Muscle of arm (tissue), 12 donors: ENCODE results near the gene PSMD1. TPM values are rescaled to one million over a fixed set of nuclear protein-coding genes. Genes with fewer than 3 reads are reported as not detected.

Experiments
- DNase-seq: peaks from one replicate; pipeline ENCODE4 v3.0.0-alpha.2; 2013
- polyA plus RNA-seq, 12 donors: library from polyadenylated mRNA; unstranded; fragments of 120-200 nt; gene quantifications; one replicate each; pipeline ENCODE4 v1.2.1, GENCODE V29; 2013; ENCODE audit not compliant: insufficient read length in 12 of 12

Gene PSMD1
- polyA plus RNA-seq, 12 donors, result 55.6 to 299 (median 83.9) TPM

DNA sequence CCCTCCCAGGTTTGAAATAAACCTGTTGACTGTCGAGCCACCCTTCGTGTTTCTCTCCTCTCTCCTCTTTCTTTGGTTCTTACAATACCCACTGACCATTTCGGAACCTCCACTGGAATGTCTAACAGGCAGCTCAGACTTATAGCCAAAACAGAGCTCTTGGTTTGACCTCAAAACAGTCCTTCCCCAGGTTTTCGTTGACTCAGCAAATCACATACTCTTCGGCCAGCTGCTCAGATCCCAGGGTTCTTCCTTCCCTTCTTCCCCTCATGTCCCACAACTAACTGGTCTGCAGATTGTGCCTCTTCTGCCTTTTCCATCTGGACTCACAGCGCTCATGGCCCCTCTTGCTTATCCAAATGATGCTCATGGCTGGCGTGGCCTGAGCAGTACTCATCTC, 146.4 kb downstream of the PSMD1 start:
- DNase-seq, result no peak

DNA sequence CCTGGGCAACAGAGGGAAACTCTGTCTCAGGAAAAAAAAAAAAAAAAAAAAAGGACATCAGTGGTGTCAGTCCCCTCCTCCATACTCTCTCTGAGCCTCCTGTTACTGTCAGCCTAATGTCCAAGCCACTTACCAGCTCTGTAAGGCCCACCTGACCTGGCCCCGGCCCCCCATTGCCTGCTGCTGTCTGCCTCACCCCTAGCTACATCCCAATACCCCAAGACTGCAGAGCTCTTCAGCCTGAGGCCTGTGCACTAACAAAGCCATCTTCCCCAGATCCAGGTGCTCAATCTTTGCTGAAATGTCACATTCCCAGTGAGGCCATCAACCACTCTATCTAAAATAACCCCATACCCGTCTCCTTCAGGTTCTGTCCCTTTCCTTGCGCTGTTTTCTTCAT, 147.5 kb downstream of the PSMD1 start:
- DNase-seq, result no peak

DNA sequence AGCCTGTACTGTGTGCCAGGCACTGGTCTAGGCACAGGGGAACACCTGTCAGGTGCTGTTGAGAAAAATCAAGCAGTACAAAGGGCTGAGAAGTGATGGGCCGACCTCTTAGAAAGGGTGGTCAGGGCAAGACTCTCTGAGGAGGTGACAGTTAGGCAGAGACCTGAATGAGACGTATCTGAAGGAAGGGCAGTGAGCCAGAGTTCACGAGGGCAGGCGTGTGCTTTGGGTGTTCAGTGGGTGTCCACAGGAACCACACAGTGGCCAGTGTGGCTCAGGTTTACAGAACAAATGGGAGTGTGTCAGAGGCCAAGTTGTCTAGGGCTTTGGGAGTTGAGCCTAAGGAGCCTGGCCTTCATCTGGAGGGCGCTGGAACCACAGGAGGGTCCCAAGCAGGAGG, 147.9 kb downstream of the PSMD1 start:
- DNase-seq, result no peak

DNA sequence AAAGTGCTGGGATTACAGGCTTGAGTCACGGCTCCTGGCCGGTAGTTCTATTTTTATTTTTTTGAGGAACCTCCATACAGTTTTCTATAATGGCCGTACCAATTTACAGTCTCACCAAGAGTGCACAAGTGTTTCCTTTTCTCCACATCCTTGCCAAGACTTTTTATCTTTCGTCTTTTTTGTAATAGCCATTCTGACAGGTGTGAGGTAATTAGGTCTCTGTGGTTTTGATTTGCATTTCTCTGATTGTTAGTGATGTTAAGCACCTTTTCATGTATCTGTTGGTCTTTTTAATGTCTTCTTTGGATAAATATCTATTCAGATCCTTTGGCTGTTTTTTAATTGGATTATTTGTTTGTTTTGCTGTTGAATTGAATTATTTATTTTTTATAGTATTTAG, 151.1 kb downstream of the PSMD1 start:
- DNase-seq, result no peak

DNA sequence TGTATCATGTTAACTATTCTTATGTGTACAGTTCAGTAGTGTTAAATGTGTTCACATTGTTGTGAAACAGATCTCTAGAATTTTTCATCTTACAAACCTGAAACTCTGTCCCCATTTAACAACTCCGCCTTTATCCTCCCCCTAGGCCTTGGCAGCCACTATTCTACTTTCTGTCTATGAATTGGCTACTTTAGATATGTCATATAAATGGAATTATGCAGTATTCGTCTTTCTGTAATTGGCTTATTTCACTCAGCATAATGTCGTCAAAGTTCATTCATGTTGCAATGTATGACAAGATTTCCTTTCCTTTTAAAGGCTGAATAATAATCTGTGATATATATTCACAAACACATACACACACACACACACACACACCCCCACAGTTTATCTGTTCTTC, 154.1 kb downstream of the PSMD1 start:
- DNase-seq, result no peak

DNA sequence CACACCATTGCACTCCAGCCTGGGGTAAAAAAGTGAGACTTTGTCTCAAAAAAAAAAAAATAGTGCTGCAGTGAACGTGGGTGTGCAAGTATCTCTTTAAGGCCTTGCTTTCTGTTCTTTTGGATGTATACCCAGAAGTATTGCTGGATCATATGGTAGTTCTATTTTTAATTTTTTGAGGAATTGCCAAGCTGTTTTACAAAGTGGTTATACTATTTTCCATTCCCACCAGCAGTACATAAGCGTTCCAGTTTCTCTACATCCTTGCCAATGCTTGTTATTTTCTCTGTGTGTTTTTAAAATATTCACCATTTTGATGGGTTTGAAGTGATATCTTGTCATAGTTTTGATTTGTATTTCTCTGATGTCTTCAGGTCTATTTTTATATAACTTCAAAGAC, 154.8 kb downstream of the PSMD1 start:
- DNase-seq, result peak; percentile 75

DNA sequence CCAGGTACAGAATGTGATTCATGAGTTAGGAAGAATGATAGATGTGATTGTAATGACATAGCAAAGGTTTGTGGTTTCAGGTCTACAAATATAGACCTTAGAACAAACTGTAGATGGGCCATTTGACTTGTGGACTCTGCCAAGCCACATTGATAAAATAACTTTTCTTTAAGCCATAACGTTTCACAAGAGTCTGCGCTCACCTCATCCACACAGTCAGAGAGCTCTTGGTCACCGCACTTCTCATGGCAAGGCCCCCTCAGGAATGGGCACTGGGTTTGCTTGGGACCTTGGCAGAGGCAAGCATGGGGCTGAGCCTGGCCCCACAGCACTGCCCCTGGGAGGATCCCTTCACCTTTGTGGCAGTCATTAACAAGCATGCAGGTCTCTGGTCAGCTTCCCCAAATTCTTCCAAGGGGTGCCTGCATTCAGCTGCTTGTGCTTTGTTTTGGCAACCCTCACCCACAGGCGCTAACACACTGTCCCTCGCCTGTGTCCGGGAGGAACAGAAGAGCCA, 155.7 kb downstream of the PSMD1 start:
- no peak for DNase-seq

DNA sequence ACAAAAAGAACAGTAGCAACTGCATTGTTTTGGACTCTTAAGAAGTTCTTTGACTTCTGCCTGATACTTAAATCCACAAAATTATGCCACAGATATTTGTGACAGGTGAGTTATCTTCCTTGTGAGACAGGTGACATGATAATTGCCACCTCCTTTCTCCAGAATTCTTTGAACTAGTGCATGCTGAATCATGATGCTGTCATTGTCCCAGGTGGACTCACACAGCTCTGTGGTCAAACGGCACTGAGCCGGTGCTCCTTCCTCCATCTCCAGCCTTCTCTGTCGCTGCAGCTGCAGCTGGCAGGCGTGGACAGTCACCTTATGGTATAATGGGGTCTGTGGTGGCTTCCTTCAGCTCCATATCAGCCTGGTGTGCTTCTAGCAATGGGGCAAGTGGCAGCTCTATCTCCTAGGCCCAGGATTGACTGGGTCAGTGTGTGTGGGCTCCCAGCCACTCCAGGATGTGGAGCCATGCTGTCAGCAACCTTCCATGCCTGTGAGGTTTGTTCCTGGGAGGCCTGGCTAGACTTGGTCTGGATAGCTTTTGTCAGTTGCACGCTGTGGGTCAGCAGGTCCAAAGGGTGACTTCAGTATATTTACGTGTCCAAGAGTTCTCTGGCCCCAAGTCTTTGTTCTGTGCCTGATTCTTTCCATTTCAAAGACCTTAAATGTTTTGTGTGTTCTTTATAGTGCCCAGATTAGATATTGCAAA, 157.4 kb downstream of the PSMD1 start:
- no peak for DNase-seq

DNA sequence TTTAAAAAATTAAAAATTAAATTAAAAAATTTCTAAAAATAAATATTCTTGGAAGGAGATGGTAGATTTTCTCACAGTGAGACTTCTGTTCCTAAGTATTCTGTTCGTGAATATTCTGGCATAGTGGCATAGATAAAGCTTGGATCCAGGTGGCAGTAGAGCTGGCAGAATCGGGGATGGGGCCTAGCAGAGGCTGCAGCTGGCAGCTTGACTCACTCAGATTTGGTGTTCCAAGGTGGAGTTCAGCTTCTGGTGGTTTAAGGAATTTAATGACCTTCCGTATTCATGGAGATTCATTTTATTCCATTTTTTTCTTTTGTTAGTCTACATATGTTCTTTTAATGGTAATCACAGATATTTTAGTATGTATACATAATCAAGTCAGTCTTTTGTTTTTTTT, 161.7 kb downstream of the PSMD1 start:
- DNase-seq, result no peak

DNA sequence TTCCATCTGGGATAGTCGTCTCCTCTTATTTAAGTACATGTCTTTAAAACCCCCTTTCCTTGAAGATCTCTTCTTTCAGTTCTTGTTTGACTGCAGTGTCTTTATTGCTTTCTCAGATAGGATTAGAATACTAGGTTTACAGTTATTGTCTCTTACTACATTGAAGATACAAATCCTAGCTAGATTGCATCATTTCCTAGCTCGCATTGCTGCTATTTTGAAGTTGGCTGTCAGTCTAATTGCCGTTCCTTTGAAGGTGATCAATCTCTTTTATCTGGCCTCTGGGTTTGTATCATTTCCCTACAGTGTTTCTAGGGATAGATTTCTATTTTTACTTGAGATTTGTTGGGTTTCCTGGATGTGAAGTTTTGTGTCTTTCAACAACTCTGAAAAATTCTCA, 162.6 kb downstream of the PSMD1 start:
- DNase-seq, result no peak

DNA sequence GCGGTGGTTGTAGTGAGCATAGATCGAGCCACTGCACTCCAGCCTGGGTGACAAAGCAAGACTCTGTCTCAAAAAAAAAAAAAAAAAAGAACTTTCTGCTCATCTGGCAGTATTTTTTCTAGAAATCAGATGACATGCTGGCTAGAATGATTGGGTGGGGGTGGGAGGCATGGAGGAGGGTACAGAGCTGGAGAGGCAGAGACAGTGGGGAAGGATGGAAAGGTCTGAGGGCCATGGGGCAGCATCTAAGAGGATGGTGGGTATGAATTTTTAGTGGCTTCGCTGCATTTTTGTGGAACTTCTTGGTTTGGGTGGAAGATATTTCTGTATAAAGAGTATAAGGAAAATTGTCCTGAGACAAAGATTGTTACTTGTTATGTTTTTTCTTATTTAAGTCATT, 165.1 kb downstream of the PSMD1 start:
- DNase-seq, result no peak

Other genes starting within 250 kb of the PSMD1 start
- 100 to 1,000 TPM in 11 of 12 donors, not detected in 1; 115 to 441 (median 182) TPM for gene ITM2C, start 191.9 kb upstream of the PSMD1 start, polyA plus RNA-seq
- gene GPR55, start 131.6 kb upstream of the PSMD1 start, polyA plus RNA-seq, result under 1 TPM in 4 of 12 donors, not detected in 8; 0.05 to 0.26 (median 0.09) TPM
- not detected for gene SPATA3, start 60.7 kb upstream of the PSMD1 start, polyA plus RNA-seq
- gene C2orf72, start 19.3 kb upstream of the PSMD1 start, polyA plus RNA-seq, result 10 to 100 TPM in 1 of 12 donors, 1 to 10 TPM in 2, under 1 TPM in 8, not detected in 1; 0.21 to 18.3 (median 0.66) TPM
- 1 to 10 TPM in 1 of 12 donors, under 1 TPM in 8, not detected in 3; 0.11 to 1.1 (median 0.18) TPM for gene HTR2B, start 68.2 kb downstream of the PSMD1 start, polyA plus RNA-seq
- gene ARMC9, start 141.8 kb downstream of the PSMD1 start, polyA plus RNA-seq, result 10 to 100 TPM in 1 of 12 donors, 1 to 10 TPM in 10, not detected in 1; 3.3 to 10.0 (median 5.5) TPM